HepG2 (cell line): ENCODE results near the gene C5orf24. TPM values are rescaled to one million over a fixed set of nuclear protein-coding genes. Genes with fewer than 3 reads are reported as not detected.

Experiments
- ATF7-NPFF ChIP-seq: sonication (generic); formaldehyde crosslinking; IDR thresholded peaks from 2 replicates; pipeline ENCODE4 v1.8.1; 2023; ENCODE audit warnings: mild to moderate bottlenecking, low read depth, missing genetic modification reagents, moderate library complexity
- ATRX ChIP-seq: sonication (generic); formaldehyde crosslinking; IDR thresholded peaks from 2 replicates; pipeline ENCODE4 v1.4.0; 2020; ENCODE audit warnings: missing genetic modification reagents, borderline replicate concordance
- BATF2 ChIP-seq: sonication (generic); formaldehyde crosslinking; IDR thresholded peaks from 2 replicates; pipeline ENCODE4 v1.8.0; 2022; ENCODE audit warnings: mild to moderate bottlenecking, missing genetic modification reagents, moderate library complexity
- BCLAF1 ChIP-seq: fragments of 450-650 bp; IDR thresholded peaks from 2 replicates; pipeline ENCODE4 v1.6.1; 2017; ENCODE audit warnings: mild to moderate bottlenecking
- CAMTA2 ChIP-seq: sonication (generic); formaldehyde crosslinking; IDR thresholded peaks from 2 replicates; pipeline ENCODE4 v1.4.0; 2020; ENCODE audit warnings: mild to moderate bottlenecking, missing genetic modification reagents, borderline replicate concordance
- CEBPZ ChIP-seq: IDR thresholded peaks from 2 replicates; pipeline ENCODE4 v1.6.1; 2012; ENCODE audit warnings: low read length, improper control_type of control experiment
- ETV6 ChIP-seq: sonication (generic); formaldehyde crosslinking; conservative IDR thresholded peaks from 2 replicates; pipeline ENCODE4 v1.4.0; 2020; ENCODE audit warnings: missing genetic modification reagents
- FOXA3 ChIP-seq: IDR thresholded peaks from 2 replicates; pipeline ENCODE4 v1.6.1; 2016; ENCODE audit warnings: missing genetic modification reagents, missing compliant biosample characterization
- NBN ChIP-seq: fragments of 450-650 bp; conservative IDR thresholded peaks from 2 replicates; pipeline ENCODE4 v1.6.1; 2017
- RFXAP ChIP-seq: sonication (generic); formaldehyde crosslinking; IDR thresholded peaks from 2 replicates; pipeline ENCODE4 v1.4.0; 2020; ENCODE audit warnings: missing genetic modification reagents, borderline replicate concordance
- RNF219 ChIP-seq: sonication (generic); formaldehyde crosslinking; IDR thresholded peaks from 2 replicates; pipeline ENCODE4 v1.5.0; 2020; ENCODE audit warnings: mild to moderate bottlenecking, missing genetic modification reagents
- TEAD2 ChIP-seq: sonication (generic); formaldehyde crosslinking; IDR thresholded peaks from 2 replicates; pipeline ENCODE4 v1.9.0; 2021; ENCODE audit warnings: missing genetic modification reagents
- ZFP36 ChIP-seq: fragments of 150-350 bp; IDR thresholded peaks from 2 replicates; pipeline ENCODE4 v1.6.1; 2018; ENCODE audit warnings: borderline replicate concordance, low read length, low read depth; ENCODE audit not compliant: partially characterized antibody
- ZFP37 ChIP-seq: sonication (generic); formaldehyde crosslinking; IDR thresholded peaks from 2 replicates; pipeline ENCODE4 v1.4.0; 2020; ENCODE audit warnings: missing genetic modification reagents, borderline replicate concordance
- ZFX ChIP-seq: sonication (generic); formaldehyde crosslinking; IDR thresholded peaks from 2 replicates; pipeline ENCODE4 v1.4.0; 2020; ENCODE audit warnings: mild to moderate bottlenecking, low read depth, missing genetic modification reagents, moderate library complexity
- ZNF350 ChIP-seq: sonication (generic); formaldehyde crosslinking; IDR thresholded peaks from 2 replicates; pipeline ENCODE4 v1.4.0; 2020; ENCODE audit warnings: mild to moderate bottlenecking, low read depth, missing genetic modification reagents, borderline replicate concordance
- ZNF691 ChIP-seq: sonication (generic); formaldehyde crosslinking; IDR thresholded peaks from 2 replicates; pipeline ENCODE4 v1.4.0; 2020; ENCODE audit warnings: missing genetic modification reagents, low read depth, mild to moderate bottlenecking, borderline replicate concordance
- ZZZ3 ChIP-seq: sonication (generic); formaldehyde crosslinking; IDR thresholded peaks from 2 replicates; pipeline ENCODE4 v1.4.0; 2020; ENCODE audit warnings: missing genetic modification reagents, mild to moderate bottlenecking, borderline replicate concordance
- polyA plus RNA-seq, 8 experiments: library from polyadenylated mRNA; depleted of rRNA in 3 of 8; stranded (reverse) in 7 of 8; unstranded in 1 of 8; fragments of >200 nt; fragmentation: Illumina TruSeq in 4 of 8; extraction: Trizol in 4 of 8; gene quantifications; 2 replicates each; pipeline versions ENCODE4 v1.2.1 to v1.2.3, GENCODE V29; 2011 to 2016; ENCODE audit warnings: low read depth in 4 of 8, missing spikeins in 1 of 8, mixed read lengths in 1 of 8; ENCODE audit not compliant: insufficient read depth in 1 of 8
- total RNA-seq, 5 experiments: library from RNA; depleted of rRNA; stranded (reverse); fragments of >200 nt; fragmentation: Illumina TruSeq; extraction: Trizol; gene quantifications; 2 replicates each; pipeline ENCODE4 v1.2.3, GENCODE V29; 2016; ENCODE audit warnings: low read depth in 1 of 5

C5orf24 gene
- total and polyA plus RNA-seq, 2 of the 13 experiments (the other 11 are each of a cell fraction or from before 2014, with no cell fraction given): 34.6 to 41.5 TPM

- no peak for TF ChIP-seq ZNF350
- TF ChIP-seq CEBPZ: no peak
- peak; percentile 34 for TF ChIP-seq ZFX
- TF ChIP-seq ZNF691 (CRISPR knock-in tag): no peak
- TF ChIP-seq ATF7-NPFF (CRISPR knock-in tag): no peak
- TF ChIP-seq ZFP37 (CRISPR knock-in tag): no peak
- no peak for TF ChIP-seq ZZZ3 (CRISPR knock-in tag)
- no peak for TF ChIP-seq RNF219 (CRISPR knock-in tag)
- TF ChIP-seq BCLAF1: no peak
- no peak for TF ChIP-seq ETV6 (CRISPR knock-in tag)
- no peak for TF ChIP-seq RFXAP (CRISPR knock-in tag)
- TF ChIP-seq NBN: no peak
- TF ChIP-seq TEAD2: no peak
- TF ChIP-seq FOXA3 (CRISPR knock-in tag): no peak
- no peak for TF ChIP-seq ATRX (CRISPR knock-in tag)
- no peak for TF ChIP-seq CAMTA2
- no peak for TF ChIP-seq ZFP36
- no peak for TF ChIP-seq BATF2 (CRISPR knock-in tag)
These were observed 59.7 kb downstream of the C5orf24 start (continued) for GRCh38 chr5:134905246-134905996.
